PFSK-1 (cell line): Measurements from ENCODE around the gene SEC24D.

Experiments used
- FOXP2 ChIP-seq: optimal IDR thresholded peaks from 2 replicates; pipeline ENCODE3; 2011; ENCODE audit warnings: borderline replicate concordance, control low read depth, inconsistent platforms; ENCODE audit not compliant: insufficient read depth; ENCODE audit errors: extremely low read length, extremely low read depth
- POLR2AphosphoS5 ChIP-seq: IDR thresholded peaks from 2 replicates; pipeline ENCODE4 v1.6.1; 2012; ENCODE audit warnings: low read depth, mild to moderate bottlenecking, control low read depth, low read length, moderate library complexity
- REST ChIP-seq, 2 experiments: IDR thresholded peaks; 2 replicates each; pipeline versions ENCODE4 v1.6.1 to v1.8.0; 2011 to 2012; ENCODE audit warnings: low read depth in 2 of 2, low read length in 2 of 2, control low read depth in 1 of 2, inconsistent platforms in 1 of 2, mild to moderate bottlenecking in 1 of 2, moderate library complexity in 1 of 2; ENCODE audit not compliant: insufficient read depth in 1 of 2
- SIN3A ChIP-seq: IDR thresholded peaks from 2 replicates; pipeline ENCODE4 v1.6.1; 2012; ENCODE audit warnings: mild to moderate bottlenecking, low read length, moderate library complexity, borderline replicate concordance; ENCODE audit not compliant: insufficient read depth
- TAF1 ChIP-seq: IDR thresholded peaks from 2 replicates; pipeline ENCODE4 v1.6.1; 2012; ENCODE audit warnings: low read length, control low read depth, borderline replicate concordance; ENCODE audit not compliant: insufficient read depth

Gene SEC24D

GRCh38 chr4:118749347-118749988 lies 86.5 kb downstream of the SEC24D start:
- no peak for TF ChIP-seq POLR2AphosphoS5
- no peak for TF ChIP-seq REST (IDR thresholded peaks at IDR 0.05; ENCODE audit: insufficient read depth in 1 of 2, low read depth in 2 of 2, low read length in 2 of 2)
- no peak for TF ChIP-seq SIN3A

GRCh38 chr4:118746251-118746919 lies 89.5 kb downstream of the SEC24D start:
- TF ChIP-seq REST (IDR thresholded peaks at IDR 0.05; ENCODE audit: insufficient read depth in 1 of 2, low read depth in 2 of 2, low read length in 2 of 2) (no peak), TAF1 (no peak), SIN3A (no peak), POLR2AphosphoS5 (no peak), FOXP2 (no peak)

GRCh38 chr4:118745357-118745756 lies 90.6 kb downstream of the SEC24D start:
- no peak for TF ChIP-seq SIN3A
- no peak for TF ChIP-seq POLR2AphosphoS5
- TF ChIP-seq REST (IDR thresholded peaks at IDR 0.05; ENCODE audit: insufficient read depth in 1 of 2, low read depth in 2 of 2, low read length in 2 of 2), result no peak
- no peak for TF ChIP-seq FOXP2
- TF ChIP-seq TAF1, result no peak

GRCh38 chr4:118743867-118744266 lies 92.1 kb downstream of the SEC24D start:
- no peak for TF ChIP-seq TAF1
- no peak for TF ChIP-seq FOXP2
- TF ChIP-seq SIN3A, result no peak
- no peak for TF ChIP-seq REST (IDR thresholded peaks at IDR 0.05; ENCODE audit: insufficient read depth in 1 of 2, low read depth in 2 of 2, low read length in 2 of 2)
- TF ChIP-seq POLR2AphosphoS5, result no peak

DNA sequence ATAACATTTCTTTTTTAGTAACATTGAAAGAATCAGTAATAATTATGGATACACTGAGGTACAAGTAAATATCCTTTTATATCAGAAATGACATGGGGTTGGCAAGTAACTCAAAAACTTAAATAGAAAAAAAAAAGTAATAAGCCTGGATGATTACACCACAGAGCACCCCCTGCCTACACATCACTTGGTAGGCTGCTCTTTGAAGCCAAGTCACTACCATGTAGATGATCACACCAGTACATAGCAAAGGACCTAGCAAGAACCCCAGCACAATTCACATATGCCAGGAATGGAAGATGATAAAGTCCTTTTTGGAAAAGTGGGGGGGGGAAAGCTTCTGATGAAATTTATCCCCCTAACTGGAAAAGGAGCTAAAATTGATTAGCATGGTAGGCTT lies 93.9 kb downstream of the SEC24D start:
- TF ChIP-seq SIN3A (no peak), REST (IDR thresholded peaks at IDR 0.05; ENCODE audit: insufficient read depth in 1 of 2, low read depth in 2 of 2, low read length in 2 of 2) (no peak), FOXP2 (no peak), POLR2AphosphoS5 (no peak), TAF1 (no peak)
